Jurkat, Clone E6-1 (cell line): ENCODE measurements around the gene AICDA. TPM values are rescaled to one million over a fixed set of nuclear protein-coding genes. Genes with fewer than 3 reads are reported as not detected.
"Not testable (repeated sequence)": the region's sequence is repeated elsewhere in the genome, so short reads cannot be mapped to it uniquely, and the experiment has no call there.

ENCODE experiments used
- DNase-seq: peaks from one replicate; pipeline ENCODE4 v3.0.0-alpha.2; 2011; ENCODE audit warnings: low read depth, low spot score
- H3K4me3 ChIP-seq: 2 replicates; pipeline ENCODE4 v1.5.1; 2011; ENCODE audit warnings: mild to moderate bottlenecking, low read length, control low read depth, moderate library complexity
- polyA plus RNA-seq: library from polyadenylated mRNA; unstranded; fragments of >200 nt; gene quantifications from one replicate; pipeline ENCODE4 v1.2.1, GENCODE V29; 2012; ENCODE audit warnings: missing spikeins; ENCODE audit not compliant: insufficient read length, insufficient read depth

Gene AICDA
- polyA plus RNA-seq, result not detected

DNA sequence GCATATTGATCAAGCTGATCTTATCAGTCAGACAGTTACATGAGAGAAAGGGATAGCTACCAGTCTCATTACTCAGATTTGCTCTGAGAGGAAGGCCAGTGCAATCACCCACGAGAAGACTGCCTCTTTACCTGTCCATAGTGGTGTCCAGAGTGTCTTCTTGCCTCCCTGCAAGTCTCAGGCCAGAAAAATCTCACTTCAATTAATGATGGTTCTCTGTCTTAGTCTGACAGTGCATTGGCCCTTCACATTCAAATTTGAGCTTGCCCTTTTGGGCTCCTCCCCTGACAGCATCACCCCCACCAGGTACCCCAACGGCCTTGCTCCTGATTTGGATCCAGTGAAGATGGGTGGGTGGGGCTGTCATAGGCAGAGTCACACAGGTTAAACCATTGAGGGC is at the start of gene AICDA:
Gene AICDA, minus strand, starts transcription at position 231 of the 400 bp plus-strand sequence. Its CDS starts 92 bp downstream, at position 139.
- H3K4me3 ChIP-seq, result no peak within 1 kb of the TSS
- DNase-seq, result no peak

DNA sequence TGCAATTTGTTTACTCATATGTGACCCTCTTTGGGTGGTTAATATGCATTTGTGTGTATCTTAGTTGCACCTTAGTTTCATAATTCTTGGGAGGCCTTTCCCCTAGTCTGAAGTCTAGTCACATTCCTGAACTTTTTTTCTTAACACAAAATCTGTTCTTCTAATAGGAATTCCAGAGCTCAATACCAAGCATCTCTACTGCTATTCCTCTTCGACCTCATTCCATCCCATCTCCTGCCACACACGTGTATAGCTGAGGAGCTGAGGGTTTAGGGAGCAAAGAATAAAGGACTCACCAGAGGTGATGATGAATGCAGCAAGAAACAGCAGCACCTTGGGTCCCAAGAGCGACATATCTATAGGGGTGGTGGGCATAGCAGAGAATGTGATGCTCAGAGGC is 49.1 kb upstream of the AICDA start:
- no peak overlapping the region for H3K4me3 ChIP-seq
- no peak for DNase-seq

DNA sequence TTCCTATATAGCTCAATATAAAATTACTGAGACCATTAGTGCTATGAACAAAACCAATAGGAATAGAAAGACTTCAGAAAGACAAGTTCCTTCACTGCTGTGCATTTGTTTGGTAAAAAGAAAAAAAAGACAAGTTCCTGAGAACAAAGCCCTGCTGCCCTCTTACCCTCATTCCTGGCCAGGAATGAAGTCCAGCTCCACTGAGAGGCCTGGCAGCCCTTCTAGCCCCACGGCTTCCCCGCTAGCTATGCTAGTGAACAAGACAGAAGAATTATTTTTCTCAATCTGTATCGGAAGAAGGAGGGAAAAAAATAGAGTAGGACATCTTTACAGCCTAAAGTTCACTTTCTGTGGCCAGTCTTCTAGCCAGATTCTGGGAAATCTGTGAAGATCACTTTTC is 48.4 kb upstream of the AICDA start:
- H3K4me3 ChIP-seq, result no peak overlapping the region
- DNase-seq, result no peak

DNA sequence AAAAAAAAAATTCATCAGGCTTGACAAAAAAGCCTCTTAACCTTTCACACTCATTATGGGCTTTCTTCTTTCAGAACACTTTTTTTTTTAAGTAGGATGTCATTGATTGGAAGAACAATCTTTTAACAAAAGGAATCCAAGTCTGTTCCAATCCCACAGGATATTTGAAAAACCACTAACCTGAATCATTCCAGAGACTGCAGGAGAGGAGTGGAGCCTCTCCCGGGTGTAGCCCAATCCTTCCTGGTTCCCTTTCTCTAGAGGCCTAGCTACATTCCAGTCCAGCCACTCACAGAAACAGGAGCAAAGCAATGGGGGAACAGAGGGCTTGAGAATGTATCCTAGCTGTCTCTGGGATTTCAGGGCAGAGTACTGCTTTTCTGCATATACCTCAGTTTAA is 45.7 kb upstream of the AICDA start:
- H3K4me3 ChIP-seq, result no peak overlapping the region
- no peak for DNase-seq

DNA sequence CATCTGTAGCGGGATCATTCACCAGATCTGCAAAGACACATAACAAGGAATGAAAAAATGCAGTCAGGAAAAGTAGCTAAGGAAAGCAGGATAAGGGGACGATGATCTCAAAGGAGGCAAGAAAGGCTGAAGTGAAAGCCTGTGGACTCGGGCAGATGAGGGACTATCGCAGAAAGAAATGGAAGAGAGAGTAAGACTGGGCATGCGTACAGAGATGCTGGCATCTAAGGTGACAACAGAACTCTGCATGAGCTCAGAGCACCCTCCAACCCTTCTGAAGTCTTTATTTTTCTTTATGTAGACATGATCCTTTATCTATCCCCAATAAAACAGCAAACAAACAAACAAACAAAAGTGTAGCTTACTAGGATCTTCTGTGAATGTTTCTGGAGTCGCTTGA is 42.8 kb upstream of the AICDA start:
- DNase-seq, result no peak
- H3K4me3 ChIP-seq, result no peak overlapping the region

DNA sequence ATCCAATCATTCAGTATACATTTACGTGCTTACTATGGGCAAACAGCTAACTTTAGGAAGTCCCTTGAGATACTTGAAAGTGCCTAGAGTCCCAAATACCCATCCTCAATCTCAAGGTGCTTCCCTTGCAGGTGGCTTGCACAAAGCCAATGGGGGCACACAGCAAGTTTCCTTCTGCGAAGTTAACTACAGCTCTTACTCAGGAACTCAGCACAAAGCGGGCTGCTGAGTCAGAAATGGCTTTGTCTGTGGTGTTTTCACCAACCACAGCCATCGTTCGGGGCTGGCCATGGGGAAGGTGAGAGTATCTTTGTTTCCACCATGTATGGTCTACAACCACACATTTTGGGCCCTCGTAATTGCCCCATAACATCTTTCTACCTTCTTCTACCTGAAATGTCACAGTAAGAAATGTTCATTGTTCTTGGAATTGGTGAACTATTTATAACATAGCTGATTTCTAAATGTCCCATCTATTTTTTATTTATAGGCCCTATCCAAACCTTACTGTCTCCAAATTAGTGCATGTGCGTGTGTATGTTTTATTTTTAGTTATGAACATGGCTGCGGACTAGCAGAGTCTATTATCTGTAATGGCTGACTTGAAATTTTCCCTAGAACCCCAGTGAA is 36.0 kb upstream of the AICDA start:
- DNase-seq, result no peak
- no peak overlapping the region for H3K4me3 ChIP-seq

DNA sequence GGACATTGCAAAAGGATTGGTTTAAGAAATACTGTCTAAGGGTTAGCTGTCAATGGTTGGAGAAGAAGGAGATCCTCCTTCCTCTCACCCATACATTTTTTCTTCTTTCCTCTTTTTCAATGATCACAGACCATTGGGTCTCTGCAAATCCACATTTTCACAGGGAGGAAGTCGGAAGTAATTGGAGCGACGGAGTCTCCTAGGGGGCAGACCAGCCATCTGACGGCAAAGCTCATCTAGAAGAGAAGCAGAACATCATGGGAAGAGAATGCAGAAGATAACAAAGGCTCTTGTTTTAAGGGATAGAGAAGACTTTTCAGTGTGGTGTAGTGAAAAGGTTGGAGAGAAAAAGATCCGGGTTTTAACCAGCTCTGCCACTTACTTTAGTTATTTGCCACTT is 35.3 kb upstream of the AICDA start:
- DNase-seq, result no peak
- H3K4me3 ChIP-seq, result no peak overlapping the region

DNA sequence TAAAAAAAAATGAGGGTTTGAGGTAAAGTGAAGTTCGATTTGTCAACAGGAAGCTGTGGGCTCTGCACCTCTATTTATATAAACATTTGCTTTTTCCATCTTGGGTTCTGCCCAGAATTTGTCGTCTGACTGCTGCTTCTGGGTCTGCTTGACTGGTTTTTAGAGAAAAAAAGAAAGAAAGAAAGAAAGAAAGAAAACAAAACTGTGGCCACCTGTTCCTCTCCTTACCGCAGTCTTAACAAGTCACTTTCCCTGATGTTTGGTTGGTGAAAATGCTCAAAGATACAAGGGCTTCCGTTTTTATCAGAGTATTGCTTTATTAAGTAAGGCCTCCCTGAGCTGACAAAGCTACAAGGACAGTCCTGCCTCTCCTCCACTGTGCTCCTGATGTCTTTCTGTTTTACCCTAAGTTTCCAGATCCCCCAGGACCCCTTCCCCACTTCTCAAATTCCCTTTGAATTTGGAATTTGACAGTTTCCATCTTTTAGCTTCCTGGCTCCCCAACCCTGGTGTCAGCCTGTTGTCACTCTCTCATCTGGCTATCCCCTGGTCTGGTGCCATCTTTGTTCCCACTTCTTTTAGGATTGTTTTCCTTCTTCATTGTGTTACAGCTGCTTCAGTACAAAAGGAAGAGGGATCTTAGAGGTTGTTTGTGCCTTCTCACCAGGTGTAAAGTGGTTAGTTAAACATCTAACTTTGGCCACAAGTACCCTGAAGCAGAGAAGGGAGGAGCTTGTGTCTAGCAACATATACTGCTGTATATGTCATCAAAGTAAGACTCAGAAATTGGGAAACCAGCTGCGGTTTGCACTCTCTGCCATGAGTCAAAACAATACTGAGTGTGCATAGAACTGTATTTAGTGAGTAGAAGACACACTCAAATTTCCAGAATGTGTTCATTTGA is 31.9 kb upstream of the AICDA start:
- 0 out of 2 replicates have a peak overlapping the region, but pooled peaks have one; percentile 17 for H3K4me3 ChIP-seq
- peak; percentile 88 for DNase-seq

DNA sequence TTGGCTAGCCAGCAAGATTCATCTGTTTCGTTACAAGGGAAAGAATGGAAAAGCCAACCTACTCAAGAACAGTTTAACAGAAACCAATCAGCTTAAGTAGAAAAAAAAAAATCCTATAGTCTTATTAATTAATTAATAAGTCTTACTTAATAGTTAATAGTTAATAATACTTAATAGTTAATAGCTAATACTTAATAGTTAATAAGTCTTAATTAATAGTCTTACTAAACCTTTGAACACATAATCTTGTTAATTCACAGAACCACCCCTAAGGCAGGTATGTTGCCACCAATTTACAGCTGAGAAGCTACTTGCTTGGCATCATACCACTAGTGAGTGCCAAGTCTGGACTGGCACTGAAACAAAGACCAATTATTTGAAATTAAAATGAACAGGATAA is 30.1 kb upstream of the AICDA start:
- DNase-seq, result no peak
- H3K4me3 ChIP-seq, result no peak overlapping the region

DNA sequence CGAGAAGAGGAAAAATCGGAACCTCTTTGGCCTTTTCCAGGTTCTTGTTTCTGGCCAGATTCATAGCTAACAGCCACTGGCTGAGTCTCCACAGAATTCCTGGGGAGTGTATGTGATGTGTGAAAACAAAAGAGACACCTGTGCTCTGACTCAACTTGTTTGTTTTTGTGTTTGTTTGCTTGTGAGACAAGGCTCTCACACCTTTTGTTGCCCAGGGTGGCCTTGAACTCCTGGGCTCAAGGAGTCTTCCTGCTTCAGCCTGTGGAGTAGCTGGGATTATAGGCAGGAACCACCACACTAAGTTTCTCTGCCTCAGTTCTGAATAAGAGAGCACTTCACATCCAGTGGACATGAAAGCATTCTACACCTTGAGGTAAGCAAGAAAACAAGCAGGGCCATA is 27.3 kb upstream of the AICDA start:
- no peak for DNase-seq
- no peak overlapping the region for H3K4me3 ChIP-seq

DNA sequence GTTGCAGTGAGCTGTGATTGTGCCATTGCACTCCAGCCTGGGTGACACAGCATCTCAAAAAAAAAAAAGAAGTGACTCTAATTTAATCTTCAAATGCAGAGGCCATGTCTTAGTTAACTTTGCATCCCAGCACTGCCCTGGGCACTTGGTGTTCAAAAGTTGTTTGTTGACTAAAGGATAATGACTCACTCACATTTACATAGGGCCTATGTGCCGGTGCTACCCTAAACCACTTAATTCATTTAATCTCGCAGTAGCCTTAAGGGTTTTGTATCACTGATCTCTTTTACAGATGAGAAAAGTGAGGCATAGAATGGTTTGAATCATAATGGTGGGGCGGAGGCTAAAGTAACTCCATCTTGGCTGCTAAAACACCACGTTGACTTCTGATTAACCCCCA is 26.3 kb upstream of the AICDA start:
- no peak for DNase-seq
- H3K4me3 ChIP-seq, result no peak overlapping the region

DNA sequence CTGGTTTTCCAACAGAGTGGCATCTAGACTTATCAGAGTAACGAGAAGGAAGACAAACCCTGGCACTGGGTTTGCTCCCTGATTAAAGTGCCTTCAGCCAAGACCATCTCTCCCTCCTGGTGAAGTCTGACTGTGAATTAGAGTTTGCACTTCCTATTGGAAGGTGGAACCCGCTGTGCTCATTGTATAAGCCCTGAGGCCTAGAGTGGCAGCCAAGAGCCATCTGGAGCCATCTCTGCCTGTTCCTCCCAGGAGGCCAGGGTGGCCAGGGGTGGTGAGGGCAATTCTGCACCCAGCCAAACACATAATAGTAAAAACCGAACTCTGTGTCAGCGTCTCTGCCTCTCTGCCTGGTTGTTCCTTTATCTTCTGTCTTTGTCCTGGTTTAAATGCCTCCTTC is 25.0 kb upstream of the AICDA start:
- no peak for DNase-seq
- H3K4me3 ChIP-seq, result no peak overlapping the region

DNA sequence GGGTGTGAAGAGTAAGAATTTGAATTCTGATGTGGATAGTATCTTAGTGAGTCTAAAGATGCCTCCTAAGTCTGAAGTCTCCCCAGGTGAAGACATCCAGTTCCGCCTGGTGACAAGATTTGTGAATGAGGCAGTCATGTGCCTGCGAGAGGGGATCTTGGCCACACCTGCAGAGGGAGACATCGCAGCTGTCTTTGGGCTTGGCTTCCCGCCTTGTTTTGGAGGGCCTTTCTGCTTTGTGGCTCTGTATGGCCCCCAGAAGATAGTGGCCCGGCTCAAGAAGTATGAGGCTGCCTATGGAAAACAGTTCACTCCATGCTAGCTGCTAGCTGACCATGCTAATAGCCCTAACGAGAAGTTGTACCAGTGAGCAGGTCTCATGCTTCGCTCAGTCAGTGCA is 24.6 kb upstream of the AICDA start:
- no peak for DNase-seq
- no peak overlapping the region for H3K4me3 ChIP-seq

DNA sequence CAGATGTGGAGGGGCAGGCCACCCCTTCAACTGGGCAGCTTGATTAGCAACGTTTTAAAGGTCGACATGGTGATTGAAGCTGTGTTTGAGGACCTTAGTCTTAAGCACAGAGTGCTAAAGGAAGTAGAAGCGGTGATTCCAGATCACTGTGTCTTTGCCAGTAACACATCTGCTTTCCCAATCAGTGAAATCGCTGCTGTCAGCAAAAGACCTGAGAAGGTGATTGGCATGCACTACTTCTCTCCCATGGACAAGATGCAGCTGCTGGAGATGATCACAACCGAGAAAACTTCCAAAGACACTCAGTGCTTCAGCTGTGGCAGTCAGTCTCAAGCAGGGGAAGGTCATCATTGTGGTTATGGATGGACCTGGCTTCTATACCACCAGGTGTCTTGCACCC is 23.9 kb upstream of the AICDA start:
- no peak for DNase-seq
- H3K4me3 ChIP-seq, result no peak overlapping the region

DNA sequence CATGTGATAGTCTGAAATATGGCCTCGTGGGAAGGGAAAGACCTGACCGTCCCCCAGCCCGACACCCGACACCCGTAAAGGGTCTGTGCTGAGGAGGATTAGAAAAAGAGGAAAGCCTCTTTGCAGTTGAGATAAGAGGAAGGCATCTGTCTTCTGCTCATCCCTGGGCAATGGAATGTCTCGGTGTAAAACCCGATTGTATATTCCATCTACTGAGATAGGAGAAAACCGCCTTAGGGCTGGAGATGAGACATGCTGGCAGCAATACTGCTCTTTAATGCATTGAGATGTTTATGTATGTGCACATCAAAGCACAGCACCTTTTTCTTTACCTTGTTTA is 23.3 kb upstream of the AICDA start:
- not testable (repeated sequence) for DNase-seq

DNA sequence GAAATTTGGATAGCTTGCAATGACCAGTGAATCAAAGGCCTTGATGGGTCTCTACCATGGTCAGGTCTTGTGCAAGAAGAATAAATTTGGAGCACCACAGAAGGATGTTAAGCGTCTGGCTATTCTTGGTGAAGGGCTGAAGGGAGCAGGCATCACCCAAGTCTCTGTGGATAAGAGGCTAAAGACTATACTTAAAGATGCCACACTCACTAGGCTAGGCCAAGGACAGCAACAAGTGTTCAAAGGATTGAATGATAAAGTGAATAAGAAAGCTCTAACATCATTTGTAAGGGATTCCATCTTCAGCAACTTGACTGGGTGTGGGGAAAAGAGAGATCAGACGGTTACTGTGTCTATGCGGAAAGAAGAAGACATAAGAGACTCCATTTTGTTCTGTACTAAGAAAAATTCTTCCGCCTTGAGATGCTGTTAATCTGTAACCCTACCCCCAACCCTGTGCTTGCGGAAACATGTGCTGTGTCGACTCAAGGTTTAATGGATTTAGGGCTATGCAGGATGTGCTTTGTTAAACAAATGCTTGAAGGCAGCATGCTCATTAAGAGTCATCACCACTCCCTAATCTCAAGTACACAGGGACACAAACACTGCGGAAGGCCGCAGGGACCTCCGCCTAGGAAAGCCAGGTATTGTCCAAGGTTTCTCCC is 22.8 kb upstream of the AICDA start:
- DNase-seq, H3K4me3 ChIP-seq: not testable (repeated sequence)

More for the DNA sequence above, 23.3 kb upstream of the AICDA start:
- not testable (repeated sequence) for H3K4me3 ChIP-seq

DNA sequence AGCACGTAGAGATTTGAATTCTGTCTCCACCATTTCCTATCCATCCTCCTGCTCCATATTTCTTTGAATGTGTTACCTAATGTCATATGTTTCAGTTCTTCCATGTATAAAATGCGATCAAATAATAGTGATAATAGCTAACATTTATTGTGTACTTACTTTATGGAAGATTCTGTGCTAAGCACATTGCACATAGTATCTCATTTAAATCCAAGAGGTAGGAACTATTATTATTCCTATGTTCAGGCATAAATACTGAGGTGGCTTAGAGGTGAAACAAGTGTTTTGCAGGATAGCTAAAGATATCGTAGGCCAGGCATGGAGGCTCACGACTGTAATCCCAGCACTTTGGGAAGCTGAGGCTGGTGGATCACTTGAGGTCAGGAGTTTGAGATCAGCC is 17.5 kb upstream of the AICDA start:
- no peak for DNase-seq
- H3K4me3 ChIP-seq, result no peak overlapping the region

DNA sequence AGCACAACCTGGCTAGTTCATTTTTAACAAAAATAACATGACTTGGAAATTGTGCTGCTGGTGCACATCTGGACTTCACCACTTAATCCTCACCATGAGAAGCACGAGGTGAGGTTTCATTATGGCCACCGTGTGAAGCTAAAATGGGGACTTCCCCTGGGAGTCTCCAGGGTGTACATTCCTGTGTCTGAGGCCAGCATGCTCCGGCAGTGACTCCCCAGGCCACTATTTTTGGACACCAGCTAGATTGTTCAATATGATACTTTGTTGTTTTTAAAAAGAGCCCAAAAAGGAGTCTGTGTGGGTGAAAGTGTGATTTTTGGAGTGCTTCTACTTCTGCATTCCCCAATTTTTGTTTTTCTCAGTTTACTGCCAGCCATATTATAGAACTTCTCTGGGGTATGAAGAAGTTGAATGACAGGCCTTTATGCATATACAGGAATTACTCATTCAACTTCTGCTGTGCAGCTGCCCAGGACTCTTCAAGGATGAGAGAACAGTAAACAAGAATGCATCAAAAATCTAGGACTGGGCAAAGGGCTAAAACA is 16.9 kb upstream of the AICDA start:
- DNase-seq, result no peak
- H3K4me3 ChIP-seq, result no peak overlapping the region

DNA sequence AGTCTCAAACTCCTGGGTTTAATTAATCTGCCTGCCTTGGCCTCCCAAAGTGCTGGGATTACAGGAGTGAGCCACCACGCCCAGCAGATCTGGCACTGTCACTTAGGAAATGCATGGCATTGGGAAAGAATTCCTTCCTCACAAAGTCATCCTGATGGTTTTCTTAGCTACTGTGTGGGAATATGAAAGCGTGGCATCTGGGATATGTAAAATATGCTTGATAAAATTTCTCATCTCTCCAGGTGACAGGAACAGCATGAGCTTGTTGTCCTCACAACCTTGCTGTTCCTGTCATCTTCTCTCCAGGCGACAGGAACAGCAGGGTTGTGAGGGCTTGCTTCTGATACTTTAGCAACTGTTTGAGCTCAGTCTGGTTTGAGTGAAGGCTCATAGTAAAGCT is 16.1 kb upstream of the AICDA start:
- no peak overlapping the region for H3K4me3 ChIP-seq
- DNase-seq, result no peak

DNA sequence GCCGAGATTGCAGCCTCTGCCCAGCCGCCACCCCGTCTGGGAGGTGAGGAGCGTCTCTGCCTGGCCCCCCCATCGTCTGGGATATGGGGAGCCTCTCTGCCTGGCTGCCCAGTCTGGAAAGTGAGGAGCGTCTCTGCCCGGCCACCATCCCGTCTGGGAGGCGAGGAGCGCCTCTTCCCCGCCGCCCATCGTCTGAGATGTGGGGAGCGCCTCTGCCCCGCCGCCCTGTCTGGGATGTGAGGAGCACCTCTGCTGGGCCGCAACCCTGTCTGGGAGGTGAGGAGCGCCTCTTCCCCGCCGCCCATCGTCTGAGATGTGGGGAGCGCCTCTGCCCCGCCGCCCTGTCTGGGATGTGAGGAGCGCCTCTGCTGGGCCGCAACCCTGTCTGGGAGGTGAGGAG is 12.1 kb upstream of the AICDA start:
- not testable (repeated sequence) for DNase-seq, H3K4me3 ChIP-seq
